Kidney epithelial cell (primary cell): ENCODE data around the gene FANCM. TPM values are rescaled to one million over a fixed set of nuclear protein-coding genes. Genes with fewer than 3 reads are reported as not detected.

Experiments used
- DNase-seq: peaks from one replicate; pipeline ENCODE4 v3.0.0-alpha.2; 2010; ENCODE audit warnings: low read depth
- H3K27me3 ChIP-seq: 2 replicates; pipeline ENCODE4 v1.6.0; 2011; ENCODE audit warnings: low read length; ENCODE audit not compliant: control insufficient read depth, insufficient read depth
- H3K36me3 ChIP-seq: 2 replicates; pipeline ENCODE4 v1.5.1; 2011; ENCODE audit warnings: low read length; ENCODE audit not compliant: control insufficient read depth, insufficient read depth
- H3K4me3 ChIP-seq: 2 replicates; pipeline ENCODE4 v1.5.1; 2011; ENCODE audit warnings: low read depth, mild to moderate bottlenecking, control low read depth, low read length
- total RNA-seq: library from RNA; depleted of rRNA; stranded (reverse); fragments of >200 nt; gene quantifications from 2 replicates; pipeline ENCODE4 v1.2.3, GENCODE V29; 2015
- TF ChIP-seq, protein P1 (sequence below): IDR thresholded peaks from 2 replicates; pipeline ENCODE4 v1.5.1; 2011; ENCODE audit warnings: mild to moderate bottlenecking, moderate library complexity, low read length, control low read depth, inconsistent platforms; ENCODE audit not compliant: insufficient read depth, poor library complexity, severe bottlenecking

Gene FANCM
- total RNA-seq, 1 donor from 2014 or later: 4.6 TPM

DNA sequence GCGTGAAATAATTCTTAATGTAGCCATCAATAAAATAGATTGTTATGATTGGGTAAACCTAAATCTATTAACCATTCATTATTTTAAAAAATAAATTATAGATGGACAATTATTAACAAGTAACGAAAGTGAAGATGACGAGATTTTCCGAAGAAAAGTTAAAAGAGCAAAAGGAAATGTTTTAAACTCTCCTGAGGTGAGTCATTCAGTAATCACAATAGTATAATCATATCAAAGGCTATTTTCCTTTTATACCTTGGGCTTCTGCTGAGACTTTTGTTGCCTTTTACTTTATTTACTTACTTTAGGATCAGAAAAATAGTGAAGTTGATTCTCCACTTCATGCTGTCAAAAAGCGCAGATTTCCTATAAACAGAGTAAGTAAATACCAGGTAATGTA, 45.6 kb downstream of the FANCM start:
- Histone ChIP-seq H3K27me3 (no peaks in the 10 kb centered on the region), H3K4me3 (no peak overlapping the region), H3K36me3 (no peaks in the 10 kb centered on the region)
- DNase-seq: no peak
- TF ChIP-seq, protein P1, sequence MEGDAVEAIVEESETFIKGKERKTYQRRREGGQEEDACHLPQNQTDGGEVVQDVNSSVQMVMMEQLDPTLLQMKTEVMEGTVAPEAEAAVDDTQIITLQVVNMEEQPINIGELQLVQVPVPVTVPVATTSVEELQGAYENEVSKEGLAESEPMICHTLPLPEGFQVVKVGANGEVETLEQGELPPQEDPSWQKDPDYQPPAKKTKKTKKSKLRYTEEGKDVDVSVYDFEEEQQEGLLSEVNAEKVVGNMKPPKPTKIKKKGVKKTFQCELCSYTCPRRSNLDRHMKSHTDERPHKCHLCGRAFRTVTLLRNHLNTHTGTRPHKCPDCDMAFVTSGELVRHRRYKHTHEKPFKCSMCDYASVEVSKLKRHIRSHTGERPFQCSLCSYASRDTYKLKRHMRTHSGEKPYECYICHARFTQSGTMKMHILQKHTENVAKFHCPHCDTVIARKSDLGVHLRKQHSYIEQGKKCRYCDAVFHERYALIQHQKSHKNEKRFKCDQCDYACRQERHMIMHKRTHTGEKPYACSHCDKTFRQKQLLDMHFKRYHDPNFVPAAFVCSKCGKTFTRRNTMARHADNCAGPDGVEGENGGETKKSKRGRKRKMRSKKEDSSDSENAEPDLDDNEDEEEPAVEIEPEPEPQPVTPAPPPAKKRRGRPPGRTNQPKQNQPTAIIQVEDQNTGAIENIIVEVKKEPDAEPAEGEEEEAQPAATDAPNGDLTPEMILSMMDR: no peak

DNA sequence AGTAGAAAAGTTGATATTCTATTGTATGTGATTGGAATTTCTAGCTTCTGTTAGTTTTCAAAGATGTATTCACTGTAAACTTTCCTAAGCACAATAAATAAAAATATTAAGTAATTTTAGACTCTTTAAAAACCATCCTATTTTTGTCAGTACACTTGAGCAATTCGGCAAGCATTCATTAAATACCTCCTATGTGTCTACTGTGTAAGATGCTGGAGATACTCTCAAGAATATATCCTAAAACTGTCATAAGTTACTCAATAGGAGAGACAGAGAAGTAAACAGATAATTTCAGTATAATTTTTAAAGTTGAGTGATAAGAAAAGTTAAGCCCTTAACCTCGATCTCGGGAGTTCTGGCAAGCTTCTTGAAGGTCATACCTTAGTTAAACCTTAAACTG, 46.1 kb downstream of the FANCM start:
- DNase-seq: no peak
- TF ChIP-seq, protein P1: no peak
- no peaks in the 10 kb centered on the region for H3K36me3 ChIP-seq
- H3K27me3 ChIP-seq: no peaks in the 10 kb centered on the region
- no peak overlapping the region for H3K4me3 ChIP-seq

DNA sequence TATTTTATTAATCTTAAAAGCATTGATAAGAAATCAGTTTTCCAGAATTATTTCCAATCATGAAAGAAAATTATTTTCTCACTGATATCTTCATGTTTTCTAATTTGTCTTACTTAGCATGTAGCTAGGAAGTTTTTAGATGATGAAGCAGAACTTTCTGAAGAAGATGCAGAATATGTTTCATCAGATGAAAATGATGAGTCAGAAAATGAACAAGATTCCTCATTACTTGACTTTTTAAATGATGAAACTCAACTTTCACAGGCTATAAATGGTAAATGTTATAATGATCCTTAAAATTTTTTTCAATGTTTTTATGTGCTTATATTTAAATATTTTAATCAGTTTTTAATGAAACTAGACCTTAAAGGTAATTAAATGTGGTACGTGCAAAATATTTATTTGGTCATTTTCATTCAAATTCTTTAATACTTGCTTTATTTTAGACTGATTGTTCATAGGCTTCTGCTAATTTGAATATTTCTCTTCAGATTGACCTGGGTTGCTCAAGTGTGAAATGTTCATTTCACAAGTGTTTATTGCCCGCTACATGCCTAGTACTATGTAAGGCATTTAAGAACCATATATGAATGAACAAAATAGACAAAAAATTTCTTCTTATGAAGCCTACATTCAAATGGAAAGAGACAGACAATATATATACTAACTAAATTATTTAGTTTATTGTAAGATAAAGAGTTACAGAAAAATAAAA, 49.5 kb downstream of the FANCM start:
- TF ChIP-seq, protein P1: no peak
- no peak for DNase-seq

DNA sequence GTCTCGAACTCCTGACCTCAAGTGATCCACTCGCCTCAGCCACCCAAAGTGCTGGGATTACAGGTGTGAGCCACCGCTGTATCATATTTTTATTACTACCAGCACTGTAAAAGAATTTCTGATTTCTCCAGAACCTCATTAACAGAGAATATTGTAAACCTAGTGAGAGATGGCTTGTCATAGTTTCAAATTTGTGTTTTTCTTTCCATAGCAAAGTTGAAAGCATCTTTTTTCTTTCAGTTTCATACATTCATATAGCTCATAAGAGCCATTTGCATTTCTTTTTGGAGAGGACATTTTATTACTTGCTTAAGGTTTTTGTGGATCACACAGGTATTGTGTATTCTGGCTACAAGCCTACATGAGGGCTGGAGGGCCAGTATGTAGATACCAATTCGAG, 59.2 kb downstream of the FANCM start:
- TF ChIP-seq, protein P1: no peak
- no peaks in the 10 kb centered on the region for H3K27me3 ChIP-seq
- no peaks in the 10 kb centered on the region for H3K36me3 ChIP-seq
- DNase-seq: no peak
- H3K4me3 ChIP-seq: no peak overlapping the region

More for the DNA sequence above, 49.5 kb downstream of the FANCM start:
- no peak overlapping the region for H3K4me3 ChIP-seq
- no peaks in the 10 kb centered on the region for H3K36me3 ChIP-seq
- H3K27me3 ChIP-seq: no peaks in the 10 kb centered on the region

DNA sequence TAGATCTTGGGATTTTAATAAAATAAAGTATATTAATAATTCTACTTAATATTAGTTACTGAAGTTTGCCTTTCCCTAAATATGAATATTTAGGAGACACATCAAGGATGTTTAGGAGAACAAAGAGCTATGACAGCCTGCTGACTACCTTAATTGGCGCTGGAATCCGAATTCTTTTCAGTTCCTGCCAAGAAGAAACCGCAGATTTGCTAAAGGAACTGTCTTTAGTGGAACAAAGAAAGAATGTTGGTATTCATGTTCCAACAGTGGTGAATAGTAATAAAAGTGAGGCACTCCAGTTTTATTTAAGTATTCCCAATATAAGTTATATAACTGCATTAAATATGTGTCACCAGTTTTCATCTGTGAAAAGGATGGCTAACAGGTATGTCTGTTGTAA, 62.8 kb downstream of the FANCM start:
- H3K27me3 ChIP-seq: no peaks in the 10 kb centered on the region
- DNase-seq: no peak
- H3K36me3 ChIP-seq: no peaks in the 10 kb centered on the region
- H3K4me3 ChIP-seq: no peak overlapping the region
- TF ChIP-seq, protein P1: no peak

DNA sequence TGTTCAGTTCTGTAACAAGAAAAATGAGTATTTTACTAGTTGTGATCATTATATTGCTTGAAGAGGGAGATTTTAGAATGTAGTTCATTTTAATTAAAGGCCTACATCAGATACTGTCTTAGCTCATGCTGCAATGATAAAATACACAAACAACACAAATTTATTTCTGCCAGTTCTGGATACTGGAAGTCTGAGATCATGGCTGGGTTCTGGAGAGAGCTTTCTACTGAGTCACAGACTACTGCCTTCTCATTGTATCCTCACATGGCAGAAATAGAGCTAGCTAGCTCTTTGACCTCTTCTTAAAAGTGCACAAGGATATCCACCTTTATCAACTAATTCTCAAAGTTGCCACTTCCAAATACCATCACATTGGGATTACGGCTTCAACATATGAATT, 63.5 kb downstream of the FANCM start:
- Histone ChIP-seq H3K4me3 (no peak overlapping the region), H3K36me3 (no peaks in the 10 kb centered on the region), H3K27me3 (no peaks in the 10 kb centered on the region)
- no peak for DNase-seq
- TF ChIP-seq, protein P1: no peak
